Left hindlimb (tissue), 1 donor: ENCODE measurements around the gene ADAD1.

Source experiments
- DNase-seq: peaks from one replicate; pipeline ENCODE4 v3.0.0-alpha.2; 2018

The ADAD1 gene

GRCh38 chr4:122456231-122457116 is 77.7 kb downstream of the ADAD1 start, which contains the start of gene IL2:
Gene IL2, minus strand, starts transcription at chr4:122456725. Its CDS starts 285 bp downstream, at chr4:122456440.
- DNase-seq: no peak

DNA sequence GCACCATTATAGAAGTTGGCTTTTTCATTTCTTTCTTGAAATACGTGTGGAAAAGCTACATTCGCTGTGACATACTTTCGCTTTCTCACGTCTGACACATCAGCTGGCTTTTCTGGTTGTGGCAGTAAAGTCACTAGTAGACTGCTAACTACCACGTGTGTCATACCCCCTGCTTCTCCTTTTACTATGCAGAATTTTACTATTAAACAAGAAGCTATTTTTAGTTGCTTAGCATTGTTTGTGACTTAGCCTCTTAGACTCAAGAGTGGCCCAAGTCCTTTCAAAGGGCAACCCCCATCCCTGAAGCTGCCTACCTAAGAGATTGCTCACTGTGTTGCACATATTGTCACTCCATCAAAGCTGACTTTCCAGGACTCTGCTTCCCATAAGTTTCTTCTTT is 79.8 kb downstream of the ADAD1 start:
- no peak for DNase-seq

DNA sequence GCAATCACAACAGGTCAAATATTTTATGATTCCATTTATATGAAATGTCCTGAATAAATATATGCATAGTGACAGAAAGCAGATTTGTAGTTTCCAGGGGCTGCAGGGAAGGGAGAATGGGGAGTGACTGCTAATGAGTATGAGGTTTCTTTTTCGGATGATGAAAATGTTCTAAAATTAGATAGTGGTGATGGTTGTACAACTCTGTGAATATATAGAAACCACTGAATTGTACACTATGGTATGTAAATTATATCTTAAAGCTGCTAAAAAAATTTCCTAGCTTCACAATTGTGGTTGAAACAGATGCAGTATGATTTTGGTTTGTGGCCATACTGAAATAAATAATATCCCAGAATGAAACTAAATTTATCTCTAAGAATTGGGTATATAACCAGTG is 90.6 kb downstream of the ADAD1 start:
- no peak for DNase-seq

DNA sequence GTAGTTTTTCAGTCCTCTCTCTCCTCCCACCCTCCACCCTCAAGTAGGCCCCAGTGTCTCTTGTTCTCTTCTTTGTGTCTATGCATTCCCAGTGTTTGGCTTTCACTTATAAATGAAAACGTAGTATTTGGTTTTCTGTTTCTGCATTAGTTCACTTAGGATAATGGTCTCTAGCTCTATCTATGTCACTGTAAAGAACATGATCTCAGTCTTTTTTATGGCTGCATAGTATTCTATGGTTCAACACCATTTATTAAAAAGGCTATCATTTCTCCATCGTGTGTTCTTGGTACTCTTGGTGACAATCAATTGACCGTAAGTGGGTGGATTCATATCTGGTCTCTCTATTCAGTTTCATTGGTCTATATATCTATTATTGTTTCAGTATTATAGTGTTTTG is 96.4 kb downstream of the ADAD1 start:
- DNase-seq: no peak

DNA sequence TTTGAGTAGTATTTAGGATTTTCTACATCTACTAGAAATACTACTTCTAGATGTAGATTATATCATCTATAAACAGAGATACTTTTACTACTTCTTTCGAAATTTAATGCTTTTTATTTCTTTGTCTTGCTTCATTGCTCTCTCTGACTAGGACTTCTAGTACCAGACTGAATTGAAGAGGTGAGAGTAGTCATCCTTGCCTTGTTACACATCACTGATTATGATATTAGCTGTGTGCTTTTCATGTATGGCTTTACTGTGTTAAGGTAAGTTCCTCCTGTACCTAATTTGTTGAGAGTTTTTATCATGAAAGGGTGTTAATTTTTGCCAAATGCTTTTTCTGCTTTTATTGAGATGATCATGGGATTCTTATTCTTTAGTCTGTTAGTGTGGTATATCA is 97.3 kb downstream of the ADAD1 start:
- no peak for DNase-seq

GRCh38 chr4:122476745-122477144 is 97.9 kb downstream of the ADAD1 start:
- no peak for DNase-seq
